ENCODE measurements around the gene MIPOL1. TPM values are rescaled to one million over a fixed set of nuclear protein-coding genes. Genes with fewer than 3 reads are reported as not detected.
"Not testable (repeated sequence)": the region's sequence is repeated elsewhere in the genome, so short reads cannot be mapped to it uniquely, and the experiment has no call there.

Gene MIPOL1
- total and polyA plus RNA-seq, 8 donors: 10.4 to 16.0 (median 12.4) TPM

- H3K4me1 ChIP-seq: no peaks in the 10 kb centered on the region
- intact Hi-C loops (cut with DNase I): no loop called here
- H3K27ac ChIP-seq: peak overlapping the region in 1 of 2 donors; percentile 11
- DNase-seq (no peak), ATAC-seq (peak; percentile 79)
- no peaks in the 10 kb centered on the region for H3K36me3 ChIP-seq
- peaks cover 0 to 11% of the 10 kb centered on the region in 2 donors for H3K9me3 ChIP-seq
- no peaks in the 10 kb centered on the region for H3K27me3 ChIP-seq
- no peak for TF ChIP-seq CTCF (IDR thresholded peaks at IDR 0.05)
- H3K4me3 ChIP-seq: no peak overlapping the region
Observed at GRCh38 chr14:37447883-37448391, 250.2 kb downstream of the MIPOL1 start.

- Histone ChIP-seq H3K4me3 (no peak overlapping the region), H3K4me1 (no peaks in the 10 kb centered on the region), H3K27me3 (no peaks in the 10 kb centered on the region), H3K27ac (no peak overlapping the region), H3K36me3 (no peaks in the 10 kb centered on the region), H3K9me3 (no peaks in the 10 kb centered on the region)
- intact Hi-C loops (cut with DNase I): no loop called here
- DNase-seq: no peak
- no peak for ATAC-seq
- TF ChIP-seq CTCF (IDR thresholded peaks at IDR 0.05): no peak
Observed at GRCh38 chr14:37452323-37452722, 254.6 kb downstream of the MIPOL1 start.

- H3K4me1 ChIP-seq: no peaks in the 10 kb centered on the region
- no peaks in the 10 kb centered on the region for H3K9me3 ChIP-seq
- no peaks in the 10 kb centered on the region for H3K27me3 ChIP-seq
- intact Hi-C loops (cut with DNase I): no loop called here
- no peak for DNase-seq
- H3K36me3 ChIP-seq: no peaks in the 10 kb centered on the region
- H3K4me3 ChIP-seq: no peak overlapping the region
- no peak for TF ChIP-seq CTCF (IDR thresholded peaks at IDR 0.05)
- no peak for ATAC-seq
- no peak overlapping the region for H3K27ac ChIP-seq
Observed at GRCh38 chr14:37453985-37454384, 256.2 kb downstream of the MIPOL1 start.

GRCh38 chr14:37457334-37457733, 259.6 kb downstream of the MIPOL1 start:
- ATAC-seq (no peak), DNase-seq (no peak)
- Histone ChIP-seq H3K4me1 (no peaks in the 10 kb centered on the region), H3K4me3 (no peak overlapping the region), H3K27ac (no peak overlapping the region), H3K9me3 (peaks cover 0 to 24% of the 10 kb centered on the region in 2 donors), H3K36me3 (no peaks in the 10 kb centered on the region), H3K27me3 (no peaks in the 10 kb centered on the region)
- intact Hi-C loops (cut with DNase I): no loop called here
- TF ChIP-seq CTCF (IDR thresholded peaks at IDR 0.05): no peak

- intact Hi-C loops (cut with DNase I); ATAC-seq: not testable (repeated sequence)
Observed at GRCh38 chr14:37462426-37462825, 264.7 kb downstream of the MIPOL1 start.

More at GRCh38 chr14:37462426-37462825, 264.7 kb downstream of the MIPOL1 start:
- not testable (repeated sequence) for H3K4me3 ChIP-seq, H3K27ac ChIP-seq, H3K27me3 ChIP-seq, DNase-seq, H3K4me1 ChIP-seq, H3K36me3 ChIP-seq
- peaks cover 0 to 28% of the 10 kb centered on the region in 2 donors for H3K9me3 ChIP-seq
